OCI-LY7 (cell line): Measurements from ENCODE around the gene PPIP5K2.

Experiments
- EZH2phosphoT487 ChIP-seq: fragments of 200-600 bp; sonication (generic); IDR thresholded peaks from 2 replicates; pipeline ENCODE4 v1.6.1; 2018; ENCODE audit warnings: low read depth, borderline replicate concordance, mild to moderate bottlenecking, mixed run types, antibody characterized with exemption, low read length, moderate library complexity, mixed read lengths
- TF ChIP-seq, protein P1 (sequence below): fragments of 200-600 bp; sonication (generic); conservative IDR thresholded peaks from 2 replicates; pipeline ENCODE4 v1.5.1; 2014; ENCODE audit warnings: mild to moderate bottlenecking, antibody characterized with exemption, low read length, moderate library complexity, mixed read lengths

GRCh38 chr5:103208460-103208859, 88.4 kb downstream of the PPIP5K2 start:
- TF ChIP-seq, protein P1, sequence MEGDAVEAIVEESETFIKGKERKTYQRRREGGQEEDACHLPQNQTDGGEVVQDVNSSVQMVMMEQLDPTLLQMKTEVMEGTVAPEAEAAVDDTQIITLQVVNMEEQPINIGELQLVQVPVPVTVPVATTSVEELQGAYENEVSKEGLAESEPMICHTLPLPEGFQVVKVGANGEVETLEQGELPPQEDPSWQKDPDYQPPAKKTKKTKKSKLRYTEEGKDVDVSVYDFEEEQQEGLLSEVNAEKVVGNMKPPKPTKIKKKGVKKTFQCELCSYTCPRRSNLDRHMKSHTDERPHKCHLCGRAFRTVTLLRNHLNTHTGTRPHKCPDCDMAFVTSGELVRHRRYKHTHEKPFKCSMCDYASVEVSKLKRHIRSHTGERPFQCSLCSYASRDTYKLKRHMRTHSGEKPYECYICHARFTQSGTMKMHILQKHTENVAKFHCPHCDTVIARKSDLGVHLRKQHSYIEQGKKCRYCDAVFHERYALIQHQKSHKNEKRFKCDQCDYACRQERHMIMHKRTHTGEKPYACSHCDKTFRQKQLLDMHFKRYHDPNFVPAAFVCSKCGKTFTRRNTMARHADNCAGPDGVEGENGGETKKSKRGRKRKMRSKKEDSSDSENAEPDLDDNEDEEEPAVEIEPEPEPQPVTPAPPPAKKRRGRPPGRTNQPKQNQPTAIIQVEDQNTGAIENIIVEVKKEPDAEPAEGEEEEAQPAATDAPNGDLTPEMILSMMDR, result no peak
- no peak for TF ChIP-seq EZH2phosphoT487
